ENCODE data around the gene CNNM1. TPM values are rescaled to one million over a fixed set of nuclear protein-coding genes. Genes with fewer than 3 reads are reported as not detected.

Gene CNNM1
- total and polyA plus RNA-seq, 9 of the 15 experiments (the other 6 are each of a cell fraction or from before 2014, with no cell fraction given) = not detected

- no peak for TF ChIP-seq NUFIP1 (IDR thresholded peaks at IDR 0.05; ENCODE audit: partially characterized antibody)
- TF ChIP-seq CEBPZ (IDR thresholded peaks at IDR 0.05; ENCODE audit: borderline replicate concordance, low read depth, low read length) = no peak
- no peak for TF ChIP-seq BRD9 (IDR thresholded peaks at IDR 0.05; ENCODE audit: low read depth, partially characterized antibody)
- no peak for TF ChIP-seq ZNF511 (CRISPR knock-in tag; IDR thresholded peaks at IDR 0.05)
- no peak for TF ChIP-seq ZNF408 (CRISPR knock-in tag; IDR thresholded peaks at IDR 0.05; ENCODE audit: low read depth)
Measured at GRCh38 chr10:99343262-99343661, 14.1 kb downstream of the CNNM1 start (continued).

- no peaks in the 10 kb centered on the region for H3K36me3 ChIP-seq (ENCODE audit: control insufficient read depth, insufficient read depth, low read length)
- no peak overlapping the region for H3K9ac ChIP-seq (ENCODE audit: insufficient read depth in 1 of 2, low read depth in 2 of 2, low read length in 2 of 2)
- H4K20me1 ChIP-seq (replicated peaks; ENCODE audit: control insufficient read depth, insufficient read depth, low read length) = no peaks in the 10 kb centered on the region
- in situ Hi-C loops (cut with MboI) = no loop called here
- H3K27me3 ChIP-seq (ENCODE audit: control insufficient read depth in 2 of 2, insufficient read depth in 2 of 2, low read length in 2 of 2) = peaks cover 0 to 4% of the 10 kb centered on the region in 2 experiments; a peak in 1 of 5 replicates
- intact Hi-C loops (cut with micrococcal nuclease) = no loop called here
- 0% methylated on average over 3 of the region's 4 CpGs for WGBS (ENCODE audit: insufficient coverage, low coverage, missing lambda C conversion rate)
- DNase-seq (ENCODE audit: extremely low read depth in 1 of 4, low spot score in 3 of 4) (no peak), FAIRE-seq (no peak), ATAC-seq (no peak)
- no peaks in the 10 kb centered on the region for H3K9me3 ChIP-seq (replicated peaks; ENCODE audit: control insufficient read depth, insufficient read depth, low read depth, low read length)
- ChIA-PET CTCF (ENCODE audit: low intra/inter-chr PET ratio) (no interaction called here), POLR2A (no interaction called here)
- H3K4me2 ChIP-seq (ENCODE audit: insufficient read depth, low read length) = no peak overlapping the region
- no peak overlapping the region for H3K27ac ChIP-seq (ENCODE audit: extremely low read depth, low read depth, low read length)
- TF ChIP-seq RFX5 (IDR thresholded peaks at IDR 0.05; ENCODE audit: low read depth, low read length) = no peak
- H2AFZ ChIP-seq (ENCODE audit: low read depth, low read length) = no peak overlapping the region
- BruUV-seq (replicated peaks) = no TSS peak
- H3K4me1 ChIP-seq (replicated peaks in 1 of 2; ENCODE audit: control insufficient read depth in 2 of 2, insufficient read depth in 2 of 2, low read length in 2 of 2) = no peaks in the 10 kb centered on the region
- H3K79me2 ChIP-seq (ENCODE audit: control insufficient read depth, insufficient read depth, low read length) = no peaks in the 10 kb centered on the region
- H3K4me3 ChIP-seq = no peak overlapping the region
- H3K9me1 ChIP-seq (ENCODE audit: control insufficient read depth, insufficient read depth, low read length) = no peaks in the 10 kb centered on the region
Measured at GRCh38 chr10:99344715-99345114, 15.6 kb downstream of the CNNM1 start.
